WTC11 (cell line): ENCODE data around the gene TRIM7. TPM values are rescaled to one million over a fixed set of nuclear protein-coding genes. Genes with fewer than 3 reads are reported as not detected.

Experiments used
- ATAC-seq: fragments of 200-7000 bp; cut with Tn5 transposase; 2 replicates; pipeline ENCODE4 v1.10.0; 2021; ENCODE audit warnings: mild to moderate bottlenecking, moderate library complexity
- CTCF ChIA-PET: fragments of 300-600 bp; sonication (Branson Sonifier 250); formaldehyde crosslinking; loops from one replicate; lab custom pipeline; 2021; ENCODE audit warnings: antibody characterized with exemption; lab: Charles Lee
- POLR2A ChIA-PET: fragments of 350-600 bp; sonication (Branson Sonifier 250); formaldehyde crosslinking; loops from one replicate; lab custom pipeline; 2021; ENCODE audit warnings: antibody characterized with exemption; lab: Charles Lee
- DNase-seq: peaks from one replicate; pipeline ENCODE4 v3.0.0; 2021; ENCODE audit warnings: low spot score
- H3K27ac Mint-ChIP-seq: 2 replicates; pipeline ENCODE4 v1.8.0; 2021; ENCODE audit warnings: mixed read lengths
- H3K27me3 Mint-ChIP-seq: 2 replicates; pipeline ENCODE4 v1.8.0; 2021; ENCODE audit warnings: low read depth, mild to moderate bottlenecking, moderate library complexity, mixed read lengths
- H3K36me3 Mint-ChIP-seq: 2 replicates; pipeline ENCODE4 v1.8.0; 2021; ENCODE audit warnings: mixed read lengths
- H3K4me1 Mint-ChIP-seq: 2 replicates; pipeline ENCODE4 v1.8.0; 2022; ENCODE audit warnings: mixed read lengths
- H3K4me3 Mint-ChIP-seq: 2 replicates; pipeline ENCODE4 v1.8.0; 2021; ENCODE audit warnings: mild to moderate bottlenecking, moderate library complexity, mixed read lengths
- H3K9me3 Mint-ChIP-seq: 2 replicates; pipeline ENCODE4 v1.8.0; 2021; ENCODE audit warnings: mixed read lengths
- CREM ChIP-seq: sonication (generic); formaldehyde crosslinking; IDR thresholded peaks from 2 replicates; pipeline ENCODE4 v1.8.1; 2022; ENCODE audit warnings: mild to moderate bottlenecking, missing genetic modification reagents, moderate library complexity
- CTCF ChIP-seq: fragments of 200-600 bp; IDR thresholded peaks from 2 replicates; pipeline ENCODE4 v1.8.0; 2022; ENCODE audit warnings: antibody characterized with exemption
- ELF4 ChIP-seq: sonication (generic); formaldehyde crosslinking; IDR thresholded peaks from 2 replicates; pipeline ENCODE4 v1.8.1; 2022; ENCODE audit warnings: low read depth, mild to moderate bottlenecking, moderate library complexity, missing genetic modification reagents
- FOXK1 ChIP-seq: sonication (generic); formaldehyde crosslinking; IDR thresholded peaks from 2 replicates; pipeline ENCODE4 v1.8.0; 2022; ENCODE audit warnings: mild to moderate bottlenecking, moderate library complexity, missing genetic modification reagents
- GABPB1 ChIP-seq: sonication (generic); formaldehyde crosslinking; IDR thresholded peaks from 2 replicates; pipeline ENCODE4 v1.8.1; 2023; ENCODE audit warnings: mild to moderate bottlenecking, missing genetic modification reagents
- IRF2 ChIP-seq: sonication (generic); formaldehyde crosslinking; IDR thresholded peaks from 2 replicates; pipeline ENCODE4 v1.8.0; 2022; ENCODE audit warnings: low read depth, missing genetic modification reagents, borderline replicate concordance
- JUN ChIP-seq: sonication (generic); formaldehyde crosslinking; IDR thresholded peaks from 2 replicates; pipeline ENCODE4 v1.8.0; 2023; ENCODE audit warnings: mild to moderate bottlenecking, missing genetic modification reagents
- NFATC4 ChIP-seq: fragments of 250-450 bp; sonication (Bioruptor Pico); IDR thresholded peaks from 2 replicates; pipeline ENCODE4 v1.9.0; 2021; ENCODE audit warnings: mild to moderate bottlenecking
- PRDM15 ChIP-seq: sonication (generic); formaldehyde crosslinking; IDR thresholded peaks from 2 replicates; pipeline ENCODE4 v1.8.0; 2022; ENCODE audit warnings: missing genetic modification reagents
- TEAD4 ChIP-seq: sonication (generic); formaldehyde crosslinking; IDR thresholded peaks from 2 replicates; pipeline ENCODE4 v1.8.0; 2022; ENCODE audit warnings: mild to moderate bottlenecking, missing genetic modification reagents
- USF1 ChIP-seq: sonication (generic); formaldehyde crosslinking; IDR thresholded peaks from 2 replicates; pipeline ENCODE4 v1.8.0; 2022; ENCODE audit warnings: mild to moderate bottlenecking, missing genetic modification reagents
- ZMAT4 ChIP-seq: fragments of 250-450 bp; sonication (Bioruptor Pico); IDR thresholded peaks from 2 replicates; pipeline ENCODE4 v1.9.0; 2021; ENCODE audit warnings: mild to moderate bottlenecking
- ZNF396 ChIP-seq: fragments of 250-450 bp; sonication (Bioruptor Pico); IDR thresholded peaks from 2 replicates; pipeline ENCODE4 v1.8.0; 2021; ENCODE audit warnings: mild to moderate bottlenecking, moderate library complexity, borderline replicate concordance
- total RNA-seq: library from RNA; stranded (reverse); gene quantifications from 3 replicates; pipeline ENCODE4 v1.2.3, GENCODE V29; 2021
- TF ChIP-seq, protein P1 (sequence below): fragments of 250-450 bp; sonication (Bioruptor Pico); IDR thresholded peaks from 2 replicates; pipeline ENCODE4 v1.9.0; 2021; ENCODE audit warnings: mild to moderate bottlenecking
- TF ChIP-seq, protein P2 (sequence below): sonication (generic); formaldehyde crosslinking; conservative IDR thresholded peaks from 2 replicates; pipeline ENCODE4 v1.8.1; 2022; ENCODE audit warnings: mild to moderate bottlenecking, missing genetic modification reagents

Gene TRIM7
- total RNA-seq, 1 experiment from 2014 or later: 1.4 TPM

DNA sequence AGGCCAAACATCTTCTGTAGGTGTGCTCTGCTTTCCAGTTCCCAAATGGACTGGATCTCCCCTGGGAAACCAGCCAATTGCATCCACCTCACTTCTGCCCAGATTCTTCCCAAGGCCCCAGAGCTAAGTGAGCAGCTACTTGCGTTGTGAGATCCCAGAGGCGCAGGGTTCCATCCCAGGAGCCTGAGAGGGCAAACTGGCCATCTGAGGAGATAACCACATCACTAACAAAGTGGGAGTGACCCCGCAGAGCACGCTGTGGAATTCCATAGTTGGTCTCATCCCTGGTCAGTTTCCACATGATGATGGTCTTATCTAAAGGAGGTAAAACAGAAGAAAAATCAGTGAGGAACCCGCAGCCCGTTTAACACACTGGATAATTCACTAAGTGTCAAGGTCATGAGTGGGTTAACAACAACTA lies 37.0 kb upstream of the TRIM7 start (continued):
- TF ChIP-seq, protein P1, sequence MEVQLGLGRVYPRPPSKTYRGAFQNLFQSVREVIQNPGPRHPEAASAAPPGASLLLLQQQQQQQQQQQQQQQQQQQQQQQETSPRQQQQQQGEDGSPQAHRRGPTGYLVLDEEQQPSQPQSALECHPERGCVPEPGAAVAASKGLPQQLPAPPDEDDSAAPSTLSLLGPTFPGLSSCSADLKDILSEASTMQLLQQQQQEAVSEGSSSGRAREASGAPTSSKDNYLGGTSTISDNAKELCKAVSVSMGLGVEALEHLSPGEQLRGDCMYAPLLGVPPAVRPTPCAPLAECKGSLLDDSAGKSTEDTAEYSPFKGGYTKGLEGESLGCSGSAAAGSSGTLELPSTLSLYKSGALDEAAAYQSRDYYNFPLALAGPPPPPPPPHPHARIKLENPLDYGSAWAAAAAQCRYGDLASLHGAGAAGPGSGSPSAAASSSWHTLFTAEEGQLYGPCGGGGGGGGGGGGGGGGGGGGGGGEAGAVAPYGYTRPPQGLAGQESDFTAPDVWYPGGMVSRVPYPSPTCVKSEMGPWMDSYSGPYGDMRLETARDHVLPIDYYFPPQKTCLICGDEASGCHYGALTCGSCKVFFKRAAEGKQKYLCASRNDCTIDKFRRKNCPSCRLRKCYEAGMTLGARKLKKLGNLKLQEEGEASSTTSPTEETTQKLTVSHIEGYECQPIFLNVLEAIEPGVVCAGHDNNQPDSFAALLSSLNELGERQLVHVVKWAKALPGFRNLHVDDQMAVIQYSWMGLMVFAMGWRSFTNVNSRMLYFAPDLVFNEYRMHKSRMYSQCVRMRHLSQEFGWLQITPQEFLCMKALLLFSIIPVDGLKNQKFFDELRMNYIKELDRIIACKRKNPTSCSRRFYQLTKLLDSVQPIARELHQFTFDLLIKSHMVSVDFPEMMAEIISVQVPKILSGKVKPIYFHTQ (CRISPR knock-in tag): no peak
- TF ChIP-seq, protein P2, sequence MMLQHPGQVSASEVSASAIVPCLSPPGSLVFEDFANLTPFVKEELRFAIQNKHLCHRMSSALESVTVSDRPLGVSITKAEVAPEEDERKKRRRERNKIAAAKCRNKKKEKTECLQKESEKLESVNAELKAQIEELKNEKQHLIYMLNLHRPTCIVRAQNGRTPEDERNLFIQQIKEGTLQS: no peak
- TF ChIP-seq NFATC4 (CRISPR knock-in tag): no peak
- TF ChIP-seq ELF4 (CRISPR knock-in tag): no peak

GRCh38 chr5:181241393-181241975 lies 36.5 kb upstream of the TRIM7 start:
- no peaks in the 10 kb centered on the region; the same call in 1 of the 2 replicates for H3K27me3 Mint-ChIP-seq

DNA sequence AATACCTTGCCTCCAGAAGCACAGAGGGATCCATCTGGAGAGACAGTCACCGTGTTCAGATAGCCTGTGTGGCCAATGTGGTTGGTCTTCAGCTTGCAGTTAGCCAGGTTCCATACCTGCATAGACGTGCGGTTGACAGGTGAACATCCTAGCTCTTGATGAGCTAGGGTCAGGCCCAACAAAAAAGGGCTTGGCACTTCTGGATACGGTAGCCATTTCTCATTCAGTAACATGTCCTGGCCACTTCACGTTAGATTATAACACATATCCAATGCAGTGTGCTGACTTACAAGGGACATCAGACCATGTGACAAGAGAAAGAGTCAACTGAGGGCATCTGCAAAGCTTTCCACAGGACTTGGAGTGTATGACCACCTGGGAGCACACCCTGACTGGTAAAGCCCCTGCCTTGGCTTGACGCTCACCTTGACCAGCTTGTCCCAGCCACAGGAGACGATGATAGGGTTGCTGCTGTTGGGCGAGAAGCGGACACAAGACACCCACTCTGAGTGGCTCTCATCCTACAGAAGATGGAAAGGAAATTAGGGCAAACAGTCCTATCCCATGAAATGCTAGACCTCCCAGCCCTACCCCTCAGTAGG lies 34.2 kb upstream of the TRIM7 start:
- ChIA-PET CTCF (no interaction called here), POLR2A (interaction anchor here (0.6 kb wide), 1 partner anchor 11 kb away, joined by 3 read pairs; no protein-coding TSS in a partner anchor)
- Mint-ChIP-seq H3K4me3 (no peak overlapping the region; the same call in 1 of the 2 replicates), H3K4me1 (peaks cover 37% of the 10 kb centered on the region), H3K27me3 (no peaks in the 10 kb centered on the region; the same call in 1 of the 2 replicates), H3K36me3 (peaks cover 79% of the 10 kb centered on the region), H3K9me3 (no peaks in the 10 kb centered on the region), H3K27ac (peak overlapping the region; percentile 95)
- no peak for DNase-seq
- ATAC-seq: no peak
- TF ChIP-seq TEAD4 (CRISPR knock-in tag) (no peak), PRDM15 (CRISPR knock-in tag) (no peak), FOXK1 (CRISPR knock-in tag) (no peak), ZMAT4 (CRISPR knock-in tag) (no peak), JUN (CRISPR knock-in tag) (no peak), IRF2 (CRISPR knock-in tag) (no peak), ZNF396 (CRISPR knock-in tag) (no peak), USF1 (no peak), CREM (no peak)

More at GRCh38 chr5:181241393-181241975, 36.5 kb upstream of the TRIM7 start:
- TF ChIP-seq CTCF (no peak), GABPB1 (peak; percentile 94)
- ChIA-PET CTCF (interaction anchor here (0.6 kb wide), 1 partner anchor 31 kb away, joined by 4 read pairs; no protein-coding TSS in a partner anchor), POLR2A (interaction anchor here (0.7 to 1.3 kb wide), 2 partner anchors 18 to 20 kb away, joined by 4 read pairs; partner anchors contain the start of gene TRIM41)
- Mint-ChIP-seq H3K9me3 (no peaks in the 10 kb centered on the region), H3K4me1 (peaks cover 43% of the 10 kb centered on the region), H3K4me3 (peak overlapping the region; percentile 99), H3K27ac (peak overlapping the region; percentile 100), H3K36me3 (peaks cover 70% of the 10 kb centered on the region)
- ATAC-seq (no peak), DNase-seq (no peak)
